A549 (cell line): ENCODE results near the gene NOSTRIN. TPM values are rescaled to one million over a fixed set of nuclear protein-coding genes. Genes with fewer than 3 reads are reported as not detected.

ENCODE experiments used
- ATAC-seq, 2 experiments: fragments of 200-7000 bp in 1 of 2; fragments of >200 bp in 1 of 2; cut with Nextera tagmentation in 1 of 2; cut with Tn5 transposase in 1 of 2; 3 replicates each; pipeline versions ENCODE4 v1.8.0 to v1.9.1; 2018 to 2020; ENCODE audit warnings: mild to moderate bottlenecking in 1 of 2, moderate library complexity in 1 of 2
- CTCF ChIA-PET: fragments of 300-600 bp; sonication (Branson Sonifier 250); formaldehyde crosslinking; extraction: SDS; loops from one replicate; lab custom pipeline; 2021; ENCODE audit warnings: antibody characterized with exemption, inconsistent platforms; lab: Yijun Ruan, JAX
- POLR2A ChIA-PET: fragments of 350-600 bp; formaldehyde crosslinking; extraction: SDS; loops from one replicate; lab custom pipeline; 2021; ENCODE audit warnings: antibody characterized with exemption, inconsistent platforms; lab: Yijun Ruan, JAX
- DNase-seq, 2 experiments: peaks; one replicate each; pipeline versions ENCODE4 v3.0.0 to v3.0.0-alpha.2; 2011 to 2016; ENCODE audit warnings: low read depth in 1 of 2, low spot score in 1 of 2
- FAIRE-seq: peaks from 2 replicates; lab custom pipeline; 2011; peaks lifted over from hg19 to GRCh38; lab: Jason Lieb, UNC
- H3K27ac ChIP-seq, 2 experiments: fragments of >200 bp; sonication (Bioruptor Twin); formaldehyde crosslinking; 3 replicates each; pipeline ENCODE4 v1.5.1; 2016 to 2017
- H3K4me1 ChIP-seq: fragments of >200 bp; sonication (Bioruptor Twin); formaldehyde crosslinking; 3 replicates; pipeline ENCODE4 v1.6.1; 2016
- H3K4me2 ChIP-seq: fragments of >200 bp; sonication (Bioruptor Twin); formaldehyde crosslinking; 3 replicates; pipeline ENCODE4 v1.6.1; 2016
- H3K4me3 ChIP-seq: fragments of >200 bp; sonication (Bioruptor Twin); formaldehyde crosslinking; 3 replicates; pipeline ENCODE4 v1.5.1; 2016
- H3K9me3 ChIP-seq: fragments of >200 bp; sonication (Bioruptor Twin); formaldehyde crosslinking; 3 replicates; pipeline ENCODE4 v1.6.1; 2016
- CBX8 ChIP-seq: fragments of 200-600 bp; sonication (generic); IDR thresholded peaks from 2 replicates; pipeline ENCODE4 v1.6.1; 2016
- EHF ChIP-seq: fragments of 250-450 bp; sonication (Bioruptor Pico); IDR thresholded peaks from 2 replicates; pipeline ENCODE4 v1.5.0; 2020; ENCODE audit warnings: mild to moderate bottlenecking
- EHMT2 ChIP-seq: fragments of 200-600 bp; sonication (generic); IDR thresholded peaks from 2 replicates; pipeline ENCODE4 v1.6.1; 2016; ENCODE audit warnings: antibody characterized with exemption, low read depth, mild to moderate bottlenecking, moderate library complexity
- EP300 ChIP-seq, 2 experiments: fragments of >200 bp; sonication (Bioruptor Twin); formaldehyde crosslinking; IDR thresholded peaks; 2 replicates in 1 of 2; 3 replicates in 1 of 2; pipeline ENCODE4 v1.6.1; 2016 to 2017
- FOSB ChIP-seq: fragments of 250-450 bp; sonication (Bioruptor Pico); IDR thresholded peaks from 2 replicates; pipeline ENCODE4 v1.5.0; 2020; ENCODE audit warnings: mild to moderate bottlenecking, moderate library complexity
- KDM5A ChIP-seq: fragments of 200-600 bp; sonication (generic); IDR thresholded peaks from 2 replicates; pipeline ENCODE4 v1.6.1; 2016; ENCODE audit warnings: antibody characterized with exemption, mild to moderate bottlenecking
- MAZ ChIP-seq: fragments of 150-350 bp; IDR thresholded peaks from 2 replicates; pipeline ENCODE4 v1.6.1; 2014; ENCODE audit warnings: antibody characterized with exemption, low read depth, low read length, borderline replicate concordance
- MYC ChIP-seq: IDR thresholded peaks from 2 replicates; pipeline ENCODE4 v1.6.1; 2012; ENCODE audit warnings: mild to moderate bottlenecking, inconsistent platforms, low read length, improper control_type of control experiment, borderline replicate concordance
- NFE2L2 ChIP-seq: fragments of 150-350 bp; conservative IDR thresholded peaks from 2 replicates; pipeline ENCODE4 v1.6.1; 2014; ENCODE audit warnings: low read length
- NPAS2 ChIP-seq: fragments of 250-450 bp; sonication (Bioruptor Pico); IDR thresholded peaks from 2 replicates; pipeline ENCODE4 v1.8.0; 2022; ENCODE audit warnings: mild to moderate bottlenecking, moderate library complexity, borderline replicate concordance
- POLR2AphosphoS2 ChIP-seq: conservative IDR thresholded peaks from 2 replicates; pipeline ENCODE4 v1.6.1; 2012; ENCODE audit warnings: low read length, improper control_type of control experiment, inconsistent platforms
- RFX5 ChIP-seq: fragments of 450-650 bp; IDR thresholded peaks from 2 replicates; pipeline ENCODE4 v1.7.1; 2014; ENCODE audit warnings: antibody characterized with exemption, mild to moderate bottlenecking, moderate library complexity
- RNF2 ChIP-seq: fragments of 200-600 bp; sonication (generic); IDR thresholded peaks from 2 replicates; pipeline ENCODE4 v1.6.1; 2016; ENCODE audit warnings: low read depth, mild to moderate bottlenecking, antibody characterized with exemption, moderate library complexity, borderline replicate concordance
- SREBF2 ChIP-seq: fragments of 450-650 bp; IDR thresholded peaks from 2 replicates; pipeline ENCODE4 v1.6.1; 2014; ENCODE audit warnings: mild to moderate bottlenecking, moderate library complexity
- ZFP36 ChIP-seq: fragments of 450-650 bp; IDR thresholded peaks from 2 replicates; pipeline ENCODE4 v1.6.1; 2014; ENCODE audit warnings: borderline replicate concordance; ENCODE audit not compliant: partially characterized antibody
- ZNF302 ChIP-seq: fragments of 250-450 bp; sonication (Bioruptor Pico); IDR thresholded peaks from 2 replicates; pipeline ENCODE4 v1.9.0; 2021; ENCODE audit warnings: inconsistent platforms, mild to moderate bottlenecking, moderate library complexity
- WGBS: methylation state at CpG from one replicate; pipeline ENCODE4 v1.1.6; 2017; ENCODE audit errors: missing lambda C conversion rate; 5-methylcytosine and 5-hydroxymethylcytosine counted together
- polyA plus RNA-seq, 4 experiments: library from polyadenylated mRNA; depleted of rRNA in 3 of 4; stranded (reverse); fragments of >200 nt; fragmentation: RNase III in 1 of 4; extraction: RNeasy Plus Mini Kit Qiagen cat#74134 plus additional on column Dnase treatment in 1 of 4; gene quantifications; 2 replicates in 3 of 4; 3 replicates in 1 of 4; pipeline ENCODE4 v1.2.3, GENCODE V29; 2011 to 2017
- TF ChIP-seq, protein P1 (sequence below): IDR thresholded peaks from 2 replicates; pipeline ENCODE4 v1.6.1; 2012; ENCODE audit warnings: low read depth, borderline replicate concordance
- TF ChIP-seq, protein P2 (sequence below): fragments of 250-450 bp; sonication (Bioruptor Pico); IDR thresholded peaks from 2 replicates; pipeline ENCODE4 v1.5.0; 2020; ENCODE audit warnings: low read depth, mild to moderate bottlenecking, moderate library complexity
- TF ChIP-seq, protein P3 (sequence below): fragments of 250-450 bp; sonication (Bioruptor Pico); IDR thresholded peaks from 2 replicates; pipeline ENCODE4 v1.5.0; 2021; ENCODE audit warnings: mild to moderate bottlenecking, moderate library complexity, borderline replicate concordance

NOSTRIN gene
- polyA plus RNA-seq, 2 of the 4 experiments (the other 2 are of a cell fraction): 2.5 to 11.7 TPM

DNA sequence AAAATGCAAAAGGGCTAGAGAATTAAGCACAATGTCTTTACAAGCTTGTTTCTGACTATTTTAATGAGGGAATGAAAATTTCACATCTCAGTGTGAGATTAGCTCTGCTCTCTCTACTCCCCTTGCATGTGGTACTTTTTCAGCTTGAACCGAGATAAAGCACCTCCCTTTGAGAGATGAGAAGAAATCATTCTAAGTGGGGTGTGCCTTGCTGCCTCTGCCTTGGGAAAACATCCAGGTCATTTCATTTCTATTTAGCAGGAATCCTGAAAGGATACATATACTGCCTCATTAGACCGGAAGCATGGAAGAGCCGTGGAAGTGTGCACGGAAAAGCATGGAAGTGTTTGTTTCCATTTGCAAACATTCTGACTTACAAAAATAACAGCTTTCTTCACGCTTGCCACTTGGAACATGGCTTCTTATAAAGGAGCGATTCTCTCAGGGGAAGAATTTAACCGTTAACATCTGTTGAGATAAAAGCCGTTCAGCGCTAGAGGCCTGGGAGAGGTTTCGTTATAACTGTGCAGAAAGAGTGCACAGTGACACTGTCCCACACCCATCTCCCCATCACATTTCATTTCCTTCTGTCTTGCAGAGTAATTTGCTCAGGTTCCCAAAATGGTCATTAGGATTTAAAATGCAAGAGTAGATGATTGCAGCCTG, 16.7 kb downstream of the NOSTRIN start:
- Histone ChIP-seq H3K9me3 (no peaks in the 10 kb centered on the region), H3K4me2 (no peak overlapping the region), H3K4me3 (no peak overlapping the region)
- FAIRE-seq: no peak
- WGBS: 87% methylated on average over 10 of the region's 10 CpGs
- TF ChIP-seq ZFP36 (no peak), POLR2AphosphoS2 (no peak), MYC (no peak), SREBF2 (no peak)
- TF ChIP-seq, protein P1, sequence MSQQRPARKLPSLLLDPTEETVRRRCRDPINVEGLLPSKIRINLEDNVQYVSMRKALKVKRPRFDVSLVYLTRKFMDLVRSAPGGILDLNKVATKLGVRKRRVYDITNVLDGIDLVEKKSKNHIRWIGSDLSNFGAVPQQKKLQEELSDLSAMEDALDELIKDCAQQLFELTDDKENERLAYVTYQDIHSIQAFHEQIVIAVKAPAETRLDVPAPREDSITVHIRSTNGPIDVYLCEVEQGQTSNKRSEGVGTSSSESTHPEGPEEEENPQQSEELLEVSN: no peak
- TF ChIP-seq, all 56 proteins: peak for 0
- DNase-seq (no peak), ATAC-seq (no peak)
- CTCF ChIA-PET: interaction anchor here (0.7 kb wide), 1 partner anchor 14 kb away, joined by 3 read pairs; no protein-coding TSS in a partner anchor
- H3K27ac ChIP-seq: no peak overlapping the region
- POLR2A ChIA-PET: no interaction called here
- H3K4me1 ChIP-seq: peaks cover 15% of the 10 kb centered on the region

DNA sequence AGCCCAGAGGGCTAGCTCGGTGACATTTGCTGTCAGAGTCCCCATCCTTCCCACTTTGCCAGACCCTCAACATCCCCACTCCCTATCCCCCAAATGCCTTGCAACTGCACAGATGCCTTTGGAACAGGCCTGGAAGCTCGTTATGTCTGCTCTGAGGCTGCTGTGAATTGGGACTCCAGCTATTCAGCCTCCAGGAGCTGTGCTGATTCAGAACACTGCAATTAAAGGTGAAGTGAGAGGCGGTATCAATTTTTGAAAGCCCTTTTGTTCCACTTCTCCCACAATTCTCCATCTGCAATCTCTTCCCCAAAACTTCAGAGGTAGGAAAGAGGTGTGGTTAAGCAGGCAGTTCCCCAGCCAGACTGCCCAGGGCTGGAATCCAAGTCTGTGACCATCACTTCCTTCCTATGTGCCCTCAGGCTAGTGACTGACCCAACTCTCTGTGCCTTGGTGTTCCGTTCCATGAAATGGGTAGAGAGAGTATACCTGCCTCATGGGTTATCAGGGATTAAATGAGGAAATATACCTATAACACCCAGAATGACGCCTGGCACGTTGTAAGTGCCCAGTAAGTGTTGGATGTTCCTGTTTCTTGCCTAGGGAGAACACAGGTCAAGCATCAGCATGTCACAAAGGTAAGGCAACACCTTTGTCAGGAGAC, 17.5 kb downstream of the NOSTRIN start:
- ChIA-PET CTCF (no interaction called here), POLR2A (no interaction called here)
- no peak for DNase-seq
- Histone ChIP-seq H3K4me3 (no peak overlapping the region), H3K4me2 (no peak overlapping the region), H3K27ac (no peak overlapping the region), H3K4me1 (peaks cover 15% of the 10 kb centered on the region), H3K9me3 (no peaks in the 10 kb centered on the region)
- no peak for TF ChIP-seq ZFP36
- TF ChIP-seq, protein P2, sequence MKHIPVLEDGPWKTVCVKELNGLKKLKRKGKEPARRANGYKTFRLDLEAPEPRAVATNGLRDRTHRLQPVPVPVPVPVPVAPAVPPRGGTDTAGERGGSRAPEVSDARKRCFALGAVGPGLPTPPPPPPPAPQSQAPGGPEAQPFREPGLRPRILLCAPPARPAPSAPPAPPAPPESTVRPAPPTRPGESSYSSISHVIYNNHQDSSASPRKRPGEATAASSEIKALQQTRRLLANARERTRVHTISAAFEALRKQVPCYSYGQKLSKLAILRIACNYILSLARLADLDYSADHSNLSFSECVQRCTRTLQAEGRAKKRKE (CRISPR knock-in tag): no peak
- no peak for TF ChIP-seq CBX8
- TF ChIP-seq, protein P3, sequence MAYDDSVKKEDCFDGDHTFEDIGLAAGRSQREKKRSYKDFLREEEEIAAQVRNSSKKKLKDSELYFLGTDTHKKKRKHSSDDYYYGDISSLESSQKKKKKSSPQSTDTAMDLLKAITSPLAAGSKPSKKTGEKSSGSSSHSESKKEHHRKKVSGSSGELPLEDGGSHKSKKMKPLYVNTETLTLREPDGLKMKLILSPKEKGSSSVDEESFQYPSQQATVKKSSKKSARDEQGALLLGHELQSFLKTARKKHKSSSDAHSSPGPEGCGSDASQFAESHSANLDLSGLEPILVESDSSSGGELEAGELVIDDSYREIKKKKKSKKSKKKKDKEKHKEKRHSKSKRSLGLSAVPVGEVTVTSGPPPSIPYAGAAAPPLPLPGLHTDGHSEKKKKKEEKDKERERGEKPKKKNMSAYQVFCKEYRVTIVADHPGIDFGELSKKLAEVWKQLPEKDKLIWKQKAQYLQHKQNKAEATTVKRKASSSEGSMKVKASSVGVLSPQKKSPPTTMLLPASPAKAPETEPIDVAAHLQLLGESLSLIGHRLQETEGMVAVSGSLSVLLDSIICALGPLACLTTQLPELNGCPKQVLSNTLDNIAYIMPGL: no peak
- no peak for TF ChIP-seq NFE2L2
- TF ChIP-seq EHF: no peak
- no peak for TF ChIP-seq NPAS2 (CRISPR knock-in tag)
- no peak for TF ChIP-seq MAZ
- no peak for TF ChIP-seq ZNF302 (CRISPR knock-in tag)
- TF ChIP-seq RFX5: no peak
- 59% methylated on average over 6 of the region's 6 CpGs for WGBS
- ATAC-seq: no peak
- FAIRE-seq: no peak

DNA sequence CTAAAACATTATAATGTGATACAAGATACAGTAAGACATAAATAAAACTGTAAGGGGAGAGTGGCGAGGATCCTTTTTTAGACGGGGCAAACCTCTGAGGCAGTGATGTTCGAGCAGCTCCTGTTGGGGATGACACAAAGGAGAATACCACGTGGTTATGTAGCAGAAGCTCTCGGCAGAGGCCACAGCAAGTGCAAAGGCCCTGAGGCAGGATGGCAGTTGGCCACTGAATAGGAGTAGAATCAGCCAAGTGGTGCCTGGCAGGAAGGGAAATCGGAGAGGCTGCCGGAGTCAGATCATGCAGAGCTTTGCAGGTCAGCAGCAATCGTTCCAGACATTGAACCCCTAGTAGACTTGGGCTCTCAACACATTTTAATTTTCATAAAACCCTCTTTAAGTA, 19.1 kb downstream of the NOSTRIN start:
- no peak overlapping the region for H3K27ac ChIP-seq
- ChIA-PET POLR2A (no interaction called here), CTCF (interaction anchor here (1.5 kb wide), 1 partner anchor 100 kb away, joined by 4 read pairs; no protein-coding TSS in a partner anchor)
- peaks cover 3% of the 10 kb centered on the region; the same call in 2 of the 3 replicates for H3K4me1 ChIP-seq
- H3K4me2 ChIP-seq: no peak overlapping the region
- ATAC-seq (no peak), FAIRE-seq (no peak), DNase-seq (no peak)
- TF ChIP-seq EP300 (IDR thresholded peaks at IDR 0.05) (no peak), KDM5A (no peak), RNF2 (no peak), MYC (no peak), FOSB (CRISPR knock-in tag) (no peak), EHF (no peak), EHMT2 (no peak)
- 88% methylated on average over 8 of the region's 8 CpGs for whole genome bisulfite sequencing
- H3K9me3 ChIP-seq: no peaks in the 10 kb centered on the region
- H3K4me3 ChIP-seq: no peak overlapping the region
